Sigmoid colon (tissue), 7 donors: ENCODE data around the gene B3GLCT. TPM values are rescaled to one million over a fixed set of nuclear protein-coding genes. Genes with fewer than 3 reads are reported as not detected.

ENCODE experiments used
- DNase-seq: peaks from one replicate; pipeline ENCODE4 v3.0.0-alpha.2; 2019
- H3K27ac ChIP-seq, 4 donors: fragments of 200-600 bp; sonication (generic); one replicate each; pipeline ENCODE4 v1.5.1; 2016 to 2019; ENCODE audit warnings: mild to moderate bottlenecking in 1 of 4
- H3K27me3 ChIP-seq, 3 donors: fragments of 200-600 bp; sonication (generic); one replicate each; pipeline ENCODE4 v1.5.1; 2019; ENCODE audit warnings: mild to moderate bottlenecking in 1 of 3
- H3K36me3 ChIP-seq, 4 donors: fragments of 200-600 bp; sonication (generic); one replicate each; pipeline ENCODE4 v1.5.1; 2016 to 2019
- H3K4me1 ChIP-seq, 4 donors: fragments of 200-600 bp; sonication (generic); one replicate each; pipeline ENCODE4 v1.5.1; 2017 to 2019
- H3K4me3 ChIP-seq, 4 donors: fragments of 200-600 bp; sonication (generic); one replicate each; pipeline ENCODE4 v1.5.1; 2017 to 2019; ENCODE audit warnings: mild to moderate bottlenecking in 2 of 4, moderate library complexity in 1 of 4
- H3K9me3 ChIP-seq, 4 donors: fragments of 200-600 bp in 3 of 4; sonication (generic) in 3 of 4; one replicate each; pipeline versions ENCODE4 v1.5.1 to v1.6.1; 2013 to 2019
- EP300 ChIP-seq, 4 donors: sonication (generic); formaldehyde crosslinking; IDR thresholded peaks; one replicate each; pipeline ENCODE4 v1.6.1; 2017; ENCODE audit warnings: antibody characterized with exemption in 4 of 4
- POLR2A ChIP-seq, 2 donors: fragments of 450-650 bp; IDR thresholded peaks; one replicate each; pipeline ENCODE4 v1.6.1; 2016; ENCODE audit warnings: antibody characterized with exemption in 2 of 2, mild to moderate bottlenecking in 2 of 2, moderate library complexity in 2 of 2
- POLR2AphosphoS5 ChIP-seq, 4 donors: sonication (generic); formaldehyde crosslinking; IDR thresholded peaks; one replicate each; pipeline ENCODE4 v1.6.1; 2017; ENCODE audit warnings: antibody characterized with exemption in 4 of 4
- WGBS, 2 donors: extraction: QIAGEN DNeasy Blood & Tissue Kit; methylation state at CpG; one replicate each; pipeline ENCODE4 v1.1.7; 2013; 5-methylcytosine and 5-hydroxymethylcytosine counted together
- intact Hi-C: fragments of 100-400 bp; cut with DNase I; formaldehyde crosslinking; loops from one replicate; pipeline ENCODE4 v1.15.1; 2023
- polyA plus RNA-seq, 3 donors: library from polyadenylated mRNA; stranded (reverse); fragments of 200-250 nt; gene quantifications; one replicate each; pipeline ENCODE4 v1.2.3, GENCODE V29; 2013
- total RNA-seq, 4 donors: library from RNA; depleted of rRNA; stranded (reverse); fragments of >200 nt; gene quantifications; one replicate each; pipeline ENCODE4 v1.1.0, GENCODE V29; 2016
- TF ChIP-seq, protein P1 (sequence below), 4 experiments: fragments of 450-650 bp in 3 of 4; fragments of 200-600 bp in 1 of 4; IDR thresholded peaks; one replicate each; pipeline ENCODE4 v1.5.1; 2016 to 2019; ENCODE audit warnings: antibody characterized with exemption in 4 of 4, mild to moderate bottlenecking in 3 of 4, moderate library complexity in 2 of 4
- donor health status: healthy with polysubstance abuse.
- donor health status: Bipolar disorder and iron deficiency.
- donor health status: healthy.

Gene B3GLCT
- total and polyA plus RNA-seq, 7 donors: 0.60 to 7.5 (median 5.8) TPM

DNA sequence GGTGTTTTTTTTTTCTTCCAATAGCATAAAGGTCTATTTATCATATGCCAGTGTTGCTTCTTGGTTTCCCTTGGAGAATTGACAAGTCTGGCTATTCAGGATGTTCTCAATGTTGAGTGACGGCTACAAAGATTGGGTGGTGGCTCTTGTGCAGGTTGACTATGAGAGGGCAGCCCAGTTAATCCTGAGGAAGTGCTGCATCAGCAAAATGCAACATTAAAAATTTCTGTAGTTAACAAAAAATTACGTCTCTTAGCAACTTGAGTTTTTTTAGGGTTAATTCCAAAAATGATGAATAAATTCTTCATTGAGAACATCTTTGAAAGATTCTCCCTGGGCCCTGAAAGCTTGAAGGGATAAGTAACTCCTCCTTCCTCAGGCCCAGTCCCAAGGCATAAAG, 147.1 kb downstream of the B3GLCT start:
- no peaks in the 10 kb centered on the region for H3K27me3 ChIP-seq
- WGBS, 2 donors: 92 to 96% methylated on average over 2 of the region's 2 CpGs
- H3K36me3 ChIP-seq: no peaks in the 10 kb centered on the region
- H3K4me3 ChIP-seq: no peak overlapping the region
- no peak for DNase-seq
- TF ChIP-seq, protein P1, sequence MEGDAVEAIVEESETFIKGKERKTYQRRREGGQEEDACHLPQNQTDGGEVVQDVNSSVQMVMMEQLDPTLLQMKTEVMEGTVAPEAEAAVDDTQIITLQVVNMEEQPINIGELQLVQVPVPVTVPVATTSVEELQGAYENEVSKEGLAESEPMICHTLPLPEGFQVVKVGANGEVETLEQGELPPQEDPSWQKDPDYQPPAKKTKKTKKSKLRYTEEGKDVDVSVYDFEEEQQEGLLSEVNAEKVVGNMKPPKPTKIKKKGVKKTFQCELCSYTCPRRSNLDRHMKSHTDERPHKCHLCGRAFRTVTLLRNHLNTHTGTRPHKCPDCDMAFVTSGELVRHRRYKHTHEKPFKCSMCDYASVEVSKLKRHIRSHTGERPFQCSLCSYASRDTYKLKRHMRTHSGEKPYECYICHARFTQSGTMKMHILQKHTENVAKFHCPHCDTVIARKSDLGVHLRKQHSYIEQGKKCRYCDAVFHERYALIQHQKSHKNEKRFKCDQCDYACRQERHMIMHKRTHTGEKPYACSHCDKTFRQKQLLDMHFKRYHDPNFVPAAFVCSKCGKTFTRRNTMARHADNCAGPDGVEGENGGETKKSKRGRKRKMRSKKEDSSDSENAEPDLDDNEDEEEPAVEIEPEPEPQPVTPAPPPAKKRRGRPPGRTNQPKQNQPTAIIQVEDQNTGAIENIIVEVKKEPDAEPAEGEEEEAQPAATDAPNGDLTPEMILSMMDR (IDR thresholded peaks at IDR 0.05): no peak
- no peak for TF ChIP-seq POLR2AphosphoS5 (IDR thresholded peaks at IDR 0.05)
- no peak for TF ChIP-seq EP300 (IDR thresholded peaks at IDR 0.05)
- no peak for TF ChIP-seq POLR2A (IDR thresholded peaks at IDR 0.05)
- no peaks in the 10 kb centered on the region for H3K9me3 ChIP-seq
- H3K4me1 ChIP-seq: no peaks in the 10 kb centered on the region
- intact Hi-C loops: no loop called here
- H3K27ac ChIP-seq: no peak overlapping the region

GRCh38 chr13:31349156-31349555, 149.4 kb downstream of the B3GLCT start:
- no peak for DNase-seq
- peaks cover 0 to 9% (median 0%) of the 10 kb centered on the region in 3 donors for H3K27me3 ChIP-seq
- intact Hi-C loops: no loop called here
- no peaks in the 10 kb centered on the region for H3K9me3 ChIP-seq
- no peaks in the 10 kb centered on the region for H3K36me3 ChIP-seq
- no peak for TF ChIP-seq EP300 (IDR thresholded peaks at IDR 0.05)
- H3K27ac ChIP-seq: no peak overlapping the region
- 77 to 85% methylated on average over 4 of the region's 4 CpGs for WGBS, 2 donors
- H3K4me1 ChIP-seq: no peaks in the 10 kb centered on the region
- H3K4me3 ChIP-seq: no peak overlapping the region

- H3K36me3 ChIP-seq: no peaks in the 10 kb centered on the region
- H3K27me3 ChIP-seq: peaks cover 0 to 9% (median 0%) of the 10 kb centered on the region in 3 donors
- TF ChIP-seq POLR2A (IDR thresholded peaks at IDR 0.05) (no peak), EP300 (IDR thresholded peaks at IDR 0.05) (no peak), POLR2AphosphoS5 (IDR thresholded peaks at IDR 0.05) (no peak)
- TF ChIP-seq, protein P1 (IDR thresholded peaks at IDR 0.05): no peak
- intact Hi-C loops: no loop called here
- 78 to 85% methylated on average over 5 of the region's 5 CpGs for WGBS, 2 donors
- DNase-seq: no peak
- no peaks in the 10 kb centered on the region for H3K4me1 ChIP-seq
- H3K9me3 ChIP-seq: no peaks in the 10 kb centered on the region
- no peak overlapping the region for H3K27ac ChIP-seq
- H3K4me3 ChIP-seq: no peak overlapping the region
These were observed 150.8 kb downstream of the B3GLCT start for GRCh38 chr13:31350560-31350959.

GRCh38 chr13:31351376-31351775, 151.6 kb downstream of the B3GLCT start:
- Histone ChIP-seq H3K4me1 (no peaks in the 10 kb centered on the region), H3K4me3 (no peak overlapping the region), H3K27me3 (peaks cover 0 to 9% (median 0%) of the 10 kb centered on the region in 3 donors), H3K36me3 (no peaks in the 10 kb centered on the region), H3K27ac (no peak overlapping the region), H3K9me3 (no peaks in the 10 kb centered on the region)
- 74 to 88% methylated on average over 2 of the region's 2 CpGs for WGBS, 2 donors
- no peak for DNase-seq
- TF ChIP-seq, protein P1 (IDR thresholded peaks at IDR 0.05): no peak
- intact Hi-C loops: no loop called here

- no peak for DNase-seq
- H3K36me3 ChIP-seq: no peaks in the 10 kb centered on the region
- no peak overlapping the region for H3K27ac ChIP-seq
- H3K9me3 ChIP-seq: no peaks in the 10 kb centered on the region
- intact Hi-C loops: no loop called here
- WGBS, 2 donors: 35 to 49% methylated on average over 24 of the region's 24 CpGs
- peaks cover 0 to 9% (median 0%) of the 10 kb centered on the region in 3 donors for H3K27me3 ChIP-seq
- TF ChIP-seq POLR2A (IDR thresholded peaks at IDR 0.05): no peak
- H3K4me1 ChIP-seq: no peaks in the 10 kb centered on the region
- no peak overlapping the region for H3K4me3 ChIP-seq
These were observed 152.7 kb downstream of the B3GLCT start for GRCh38 chr13:31352467-31352866.

- TF ChIP-seq, protein P1 (IDR thresholded peaks at IDR 0.05): no peak
- no peak for TF ChIP-seq POLR2A (IDR thresholded peaks at IDR 0.05)
- no peak for TF ChIP-seq POLR2AphosphoS5 (IDR thresholded peaks at IDR 0.05)
- TF ChIP-seq EP300 (IDR thresholded peaks at IDR 0.05): no peak
- Histone ChIP-seq H3K4me1 (no peaks in the 10 kb centered on the region), H3K27me3 (peaks cover 0 to 9% (median 0%) of the 10 kb centered on the region in 3 donors), H3K4me3 (no peak overlapping the region), H3K9me3 (no peaks in the 10 kb centered on the region), H3K36me3 (no peaks in the 10 kb centered on the region), H3K27ac (no peak overlapping the region)
- intact Hi-C loops: no loop called here
- no peak for DNase-seq
- 89 to 94% methylated on average over 1 of the region's 1 CpG for WGBS, 2 donors
These were observed 155.2 kb downstream of the B3GLCT start for GRCh38 chr13:31355001-31355400.
